Endodermal cell (in vitro differentiated cells): Measurements from ENCODE around the gene FGD3. TPM values are rescaled to one million over a fixed set of nuclear protein-coding genes. Genes with fewer than 3 reads are reported as not detected.

Experiments used
- DNase-seq: peaks from one replicate; pipeline ENCODE4 v3.0.0-alpha.2; 2017
- H3K27ac ChIP-seq: 2 replicates; pipeline ENCODE4 v1.5.1; 2013; ENCODE audit warnings: mild to moderate bottlenecking, low read depth, low read length, moderate library complexity
- H3K27me3 ChIP-seq: 2 replicates; pipeline ENCODE4 v1.6.1; 2013; ENCODE audit warnings: mild to moderate bottlenecking, low read length, moderate library complexity; ENCODE audit not compliant: insufficient read depth, control insufficient read depth, poor library complexity, severe bottlenecking
- H3K36me3 ChIP-seq: 2 replicates; pipeline ENCODE4 v1.7.0; 2013; ENCODE audit warnings: mild to moderate bottlenecking, low read length, moderate library complexity; ENCODE audit not compliant: control insufficient read depth, insufficient read depth
- H3K4me1 ChIP-seq: one replicate; pipeline ENCODE4 v1.7.0; 2013; ENCODE audit warnings: low read length; ENCODE audit not compliant: control insufficient read depth, insufficient read depth
- H3K4me3 ChIP-seq: 2 replicates; pipeline ENCODE4 v1.5.1; 2013; ENCODE audit warnings: mild to moderate bottlenecking, low read length, moderate library complexity
- H3K9ac ChIP-seq: 2 replicates; pipeline ENCODE4 v1.6.1; 2013; ENCODE audit warnings: mild to moderate bottlenecking, low read length, moderate library complexity; ENCODE audit not compliant: poor library complexity, severe bottlenecking; ENCODE audit errors: extremely low read depth
- H3K9me3 ChIP-seq: 2 replicates; pipeline ENCODE4 v1.6.1; 2013; ENCODE audit warnings: mild to moderate bottlenecking, low read length, moderate library complexity; ENCODE audit not compliant: control insufficient read depth
- H3K27ac Mint-ChIP-seq: 2 replicates; pipeline ENCODE4 v1.8.0; 2020; ENCODE audit warnings: mixed read lengths
- H3K27me3 Mint-ChIP-seq: 2 replicates; pipeline ENCODE4 v1.8.0; 2021; ENCODE audit warnings: mild to moderate bottlenecking, mixed read lengths; ENCODE audit not compliant: insufficient read depth
- H3K36me3 Mint-ChIP-seq: 2 replicates; pipeline ENCODE4 v1.8.0; 2020; ENCODE audit warnings: low read depth, mixed read lengths
- H3K4me1 Mint-ChIP-seq: 2 replicates; pipeline ENCODE4 v1.8.0; 2020; ENCODE audit warnings: mixed read lengths
- H3K4me3 Mint-ChIP-seq: 2 replicates; pipeline ENCODE4 v1.8.0; 2020; ENCODE audit warnings: mild to moderate bottlenecking, moderate library complexity, mixed read lengths
- H3K9me3 Mint-ChIP-seq: 2 replicates; pipeline ENCODE4 v1.8.0; 2020; ENCODE audit warnings: mild to moderate bottlenecking, mixed read lengths
- WGBS, 2 experiments: methylation state at CpG; one replicate each; pipeline versions ENCODE4 v1.1.5 to v1.1.7; 2013; ENCODE audit warnings: missing lambda C conversion rate in 2 of 2, mixed read lengths in 1 of 2; ENCODE audit not compliant: insufficient coverage in 1 of 2, insufficient read length in 1 of 2; 5-methylcytosine and 5-hydroxymethylcytosine counted together
- total RNA-seq, 2 donors: library from RNA; stranded (reverse); fragmentation: NEBNext Ultra II Directional in 1 of 2; extraction: Animal tissue kit (Norgen Biotek cat#: 25700) in 1 of 2; gene quantifications; 2 replicates in 1 of 2; 3 replicates in 1 of 2; pipeline ENCODE4 v1.2.1, GENCODE V29; 2021
- TF ChIP-seq, protein P1 (sequence below): fragments of 200-600 bp; sonication (generic); conservative IDR thresholded peaks from 2 replicates; pipeline ENCODE4 v1.5.0; 2021; ENCODE audit warnings: antibody characterized with exemption, mild to moderate bottlenecking

FGD3 gene
- total RNA-seq, 2 donors from 2014 or later: 1.4 to 1.9 TPM

DNA sequence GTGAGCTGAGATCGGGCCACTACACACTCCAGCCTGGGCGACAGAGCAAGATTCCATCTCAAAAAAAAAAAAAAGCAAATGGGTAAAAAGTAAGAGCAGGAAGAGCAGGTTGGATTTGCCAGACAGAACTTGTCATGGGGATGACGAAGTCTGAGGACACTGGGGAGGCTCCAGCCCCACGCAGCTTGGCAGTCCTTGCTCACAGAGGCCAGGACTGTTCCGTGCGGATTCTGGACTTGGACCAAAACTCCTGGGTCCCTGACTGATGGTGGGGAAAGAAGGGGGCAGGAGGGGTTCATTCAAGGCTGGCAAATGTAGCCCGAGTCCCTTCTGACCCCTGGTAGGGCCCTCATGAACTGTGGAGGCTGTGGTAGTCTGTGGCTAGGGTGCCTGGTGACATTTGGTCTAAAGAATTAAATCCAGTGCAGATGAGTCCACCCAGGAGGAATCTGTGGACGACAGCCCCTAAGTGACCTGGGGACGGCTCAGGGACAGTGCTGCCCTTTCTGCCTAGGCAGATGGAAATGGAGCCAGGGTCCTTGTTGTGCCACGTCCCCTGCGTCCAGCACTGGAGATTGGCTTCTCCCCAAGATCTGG is 3.1 kb downstream of the FGD3 start:
- no peak overlapping the region for H3K4me3 Mint-ChIP-seq
- Histone ChIP-seq H3K27ac (no peak overlapping the region), H3K9ac (no peak overlapping the region), H3K9me3 (peaks cover 15% of the 10 kb centered on the region), H3K36me3 (no peaks in the 10 kb centered on the region), H3K4me3 (no peak overlapping the region), H3K27me3 (no peaks in the 10 kb centered on the region), H3K4me1 (no peaks in the 10 kb centered on the region)
- peaks cover 5% of the 10 kb centered on the region for H3K4me1 Mint-ChIP-seq
- DNase-seq: no peak
- peaks cover 11% of the 10 kb centered on the region for H3K27me3 Mint-ChIP-seq
- TF ChIP-seq, protein P1, sequence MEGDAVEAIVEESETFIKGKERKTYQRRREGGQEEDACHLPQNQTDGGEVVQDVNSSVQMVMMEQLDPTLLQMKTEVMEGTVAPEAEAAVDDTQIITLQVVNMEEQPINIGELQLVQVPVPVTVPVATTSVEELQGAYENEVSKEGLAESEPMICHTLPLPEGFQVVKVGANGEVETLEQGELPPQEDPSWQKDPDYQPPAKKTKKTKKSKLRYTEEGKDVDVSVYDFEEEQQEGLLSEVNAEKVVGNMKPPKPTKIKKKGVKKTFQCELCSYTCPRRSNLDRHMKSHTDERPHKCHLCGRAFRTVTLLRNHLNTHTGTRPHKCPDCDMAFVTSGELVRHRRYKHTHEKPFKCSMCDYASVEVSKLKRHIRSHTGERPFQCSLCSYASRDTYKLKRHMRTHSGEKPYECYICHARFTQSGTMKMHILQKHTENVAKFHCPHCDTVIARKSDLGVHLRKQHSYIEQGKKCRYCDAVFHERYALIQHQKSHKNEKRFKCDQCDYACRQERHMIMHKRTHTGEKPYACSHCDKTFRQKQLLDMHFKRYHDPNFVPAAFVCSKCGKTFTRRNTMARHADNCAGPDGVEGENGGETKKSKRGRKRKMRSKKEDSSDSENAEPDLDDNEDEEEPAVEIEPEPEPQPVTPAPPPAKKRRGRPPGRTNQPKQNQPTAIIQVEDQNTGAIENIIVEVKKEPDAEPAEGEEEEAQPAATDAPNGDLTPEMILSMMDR: no peak
- H3K27ac Mint-ChIP-seq: no peak overlapping the region
- H3K9me3 Mint-ChIP-seq: peaks cover 16% of the 10 kb centered on the region
- peaks cover 2% of the 10 kb centered on the region for H3K36me3 Mint-ChIP-seq
- WGBS, 2 experiments: 94 to 95% methylated on average over 7 to 11 of the region's 11 CpGs

DNA sequence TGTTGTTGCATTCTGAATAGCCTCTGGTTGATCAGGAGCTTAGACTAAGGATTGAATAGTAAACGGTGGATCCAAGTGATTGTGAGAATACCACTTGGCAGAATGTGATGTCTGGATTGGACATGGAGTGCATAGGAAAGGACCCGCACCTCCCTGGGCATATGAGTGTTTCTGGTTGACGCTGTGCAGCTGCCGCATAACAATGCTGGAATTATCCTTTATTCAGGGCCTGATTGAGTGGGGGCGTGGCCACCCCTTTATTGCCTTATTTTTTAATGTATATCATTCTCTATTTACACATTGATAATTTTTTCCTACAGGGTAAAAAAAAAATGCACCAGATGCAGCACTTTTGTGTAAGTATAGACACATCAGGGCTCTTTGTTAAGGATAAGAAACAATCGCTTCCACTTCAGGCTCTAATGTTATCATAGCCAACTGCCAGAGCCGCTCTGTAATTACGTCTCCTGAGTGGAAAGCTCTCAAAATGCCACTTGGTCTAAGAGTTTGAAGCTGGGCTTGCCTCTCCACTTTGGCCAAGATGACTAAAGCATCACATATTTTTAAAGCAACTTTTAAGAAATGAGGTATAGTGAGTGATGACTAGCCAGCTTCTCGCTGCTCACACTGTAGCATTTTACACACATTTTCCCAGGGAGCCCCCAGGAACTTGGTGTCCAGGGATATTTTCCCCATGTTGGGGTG is 5.7 kb downstream of the FGD3 start:
- H3K36me3 ChIP-seq: no peaks in the 10 kb centered on the region
- H3K4me3 Mint-ChIP-seq: no peak overlapping the region
- H3K27ac ChIP-seq: peak overlapping the region; percentile 49
- no peak for DNase-seq
- no peaks in the 10 kb centered on the region for H3K9me3 Mint-ChIP-seq
- 88 to 91% methylated on average over 2 to 9 of the region's 9 CpGs for WGBS, 2 experiments
- H3K27ac Mint-ChIP-seq: no peak overlapping the region
- no peaks in the 10 kb centered on the region for H3K36me3 Mint-ChIP-seq
- peaks cover 6% of the 10 kb centered on the region for H3K27me3 Mint-ChIP-seq
- H3K27me3 ChIP-seq: no peaks in the 10 kb centered on the region
- H3K9me3 ChIP-seq: no peaks in the 10 kb centered on the region
- no peak overlapping the region for H3K4me3 ChIP-seq
- TF ChIP-seq, protein P1: no peak
- no peak overlapping the region for H3K9ac ChIP-seq
- H3K4me1 ChIP-seq: no peaks in the 10 kb centered on the region
- peaks cover under 1% of the 10 kb centered on the region for H3K4me1 Mint-ChIP-seq

DNA sequence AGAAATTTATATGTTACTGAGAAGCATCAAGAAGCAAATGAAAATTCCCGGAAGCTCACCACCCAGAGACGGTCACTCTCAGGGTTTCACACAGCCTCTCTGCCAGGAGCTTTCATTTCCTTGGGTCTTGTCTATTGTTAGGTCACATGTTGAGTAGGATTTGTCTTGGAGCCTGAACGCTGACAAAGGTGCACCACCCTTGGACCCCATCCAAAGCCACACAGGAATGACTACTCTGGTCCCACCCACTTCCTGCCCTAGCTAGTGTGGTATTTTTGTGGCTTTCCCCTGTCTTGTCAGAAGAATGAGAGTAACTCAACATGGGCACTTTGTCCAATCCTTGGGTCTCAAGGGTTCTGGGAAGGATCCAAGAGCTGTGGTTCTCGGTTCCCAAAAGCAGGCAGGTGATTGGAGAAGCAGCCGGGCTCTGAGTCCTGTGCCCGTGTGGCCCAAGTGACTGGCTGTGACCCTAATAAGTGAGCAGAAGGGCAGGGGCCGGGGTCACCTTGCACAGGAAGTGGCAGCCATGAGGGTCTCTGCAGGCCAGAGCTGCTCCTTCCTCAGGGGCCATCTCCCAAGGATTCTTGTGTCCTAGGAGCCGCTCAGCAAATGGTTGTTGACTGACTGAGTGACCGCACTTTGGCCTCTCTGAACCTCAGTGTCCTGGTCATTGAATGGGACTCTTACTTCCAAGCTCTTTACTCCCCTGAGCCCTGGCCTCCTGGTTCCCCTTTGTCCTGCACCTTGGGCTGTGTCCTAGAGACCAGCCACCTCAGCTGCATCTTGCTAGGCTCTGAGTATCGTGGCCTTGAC is 6.9 kb downstream of the FGD3 start:
- no peaks in the 10 kb centered on the region for H3K9me3 Mint-ChIP-seq
- DNase-seq: no peak
- H3K4me3 Mint-ChIP-seq: no peak overlapping the region
- Histone ChIP-seq H3K36me3 (no peaks in the 10 kb centered on the region), H3K27me3 (no peaks in the 10 kb centered on the region), H3K4me1 (no peaks in the 10 kb centered on the region), H3K9me3 (no peaks in the 10 kb centered on the region), H3K4me3 (no peak overlapping the region), H3K27ac (no peak overlapping the region), H3K9ac (no peak overlapping the region)
- no peaks in the 10 kb centered on the region for H3K36me3 Mint-ChIP-seq
- peak overlapping the region; percentile 66 for H3K27ac Mint-ChIP-seq
- 80 to 82% methylated on average over 7 to 10 of the region's 10 CpGs for WGBS, 2 experiments
- TF ChIP-seq, protein P1: no peak
- no peaks in the 10 kb centered on the region for H3K4me1 Mint-ChIP-seq
- peaks cover 6% of the 10 kb centered on the region for H3K27me3 Mint-ChIP-seq
